Activated CD4-positive, alpha-beta T cell treated with anti-CD3 and anti-CD28 coated beads for 48 hours (primary cell): ENCODE measurements around the gene JARID2.

Experiments
- DNase-seq: peaks from one replicate; pipeline ENCODE4 v3.0.0-alpha.2; 2020

The JARID2 gene

DNA sequence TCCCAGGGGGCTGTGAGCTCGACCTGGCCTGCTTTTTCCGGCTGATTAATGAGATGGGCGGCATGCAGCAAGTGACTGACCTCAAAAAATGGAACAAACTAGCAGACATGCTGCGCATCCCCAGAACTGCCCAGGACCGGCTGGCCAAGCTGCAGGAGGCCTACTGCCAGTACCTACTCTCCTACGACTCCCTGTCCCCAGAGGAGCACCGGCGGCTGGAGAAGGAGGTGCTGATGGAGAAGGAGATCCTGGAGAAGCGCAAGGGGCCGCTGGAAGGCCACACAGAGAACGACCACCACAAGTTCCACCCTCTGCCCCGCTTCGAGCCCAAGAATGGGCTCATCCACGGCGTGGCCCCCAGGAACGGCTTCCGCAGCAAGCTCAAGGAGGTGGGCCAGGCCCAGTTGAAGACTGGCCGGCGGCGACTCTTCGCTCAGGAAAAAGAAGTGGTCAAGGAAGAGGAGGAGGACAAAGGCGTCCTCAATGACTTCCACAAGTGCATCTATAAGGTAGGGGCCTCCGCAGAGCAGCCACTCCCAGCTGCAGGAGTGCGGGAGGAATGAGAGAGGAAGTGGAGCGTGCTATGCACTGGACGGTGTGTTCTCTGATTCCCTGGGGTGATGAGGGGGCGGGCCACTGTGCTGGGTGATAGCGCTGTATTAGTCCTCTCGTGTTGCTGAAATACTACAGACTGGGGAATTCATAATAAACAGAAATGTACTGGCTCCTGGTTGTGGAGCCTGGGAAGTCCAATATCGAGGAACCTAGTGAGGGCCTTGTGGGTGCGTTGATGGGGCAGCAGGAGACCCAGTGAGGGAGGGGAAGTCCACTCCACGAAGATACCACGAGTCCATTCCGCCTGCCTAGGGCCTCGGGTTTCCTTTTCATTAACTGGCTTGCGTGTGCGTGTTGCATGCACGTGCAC, 255.3 kb downstream of the JARID2 start:
- DNase-seq = no peak

DNA sequence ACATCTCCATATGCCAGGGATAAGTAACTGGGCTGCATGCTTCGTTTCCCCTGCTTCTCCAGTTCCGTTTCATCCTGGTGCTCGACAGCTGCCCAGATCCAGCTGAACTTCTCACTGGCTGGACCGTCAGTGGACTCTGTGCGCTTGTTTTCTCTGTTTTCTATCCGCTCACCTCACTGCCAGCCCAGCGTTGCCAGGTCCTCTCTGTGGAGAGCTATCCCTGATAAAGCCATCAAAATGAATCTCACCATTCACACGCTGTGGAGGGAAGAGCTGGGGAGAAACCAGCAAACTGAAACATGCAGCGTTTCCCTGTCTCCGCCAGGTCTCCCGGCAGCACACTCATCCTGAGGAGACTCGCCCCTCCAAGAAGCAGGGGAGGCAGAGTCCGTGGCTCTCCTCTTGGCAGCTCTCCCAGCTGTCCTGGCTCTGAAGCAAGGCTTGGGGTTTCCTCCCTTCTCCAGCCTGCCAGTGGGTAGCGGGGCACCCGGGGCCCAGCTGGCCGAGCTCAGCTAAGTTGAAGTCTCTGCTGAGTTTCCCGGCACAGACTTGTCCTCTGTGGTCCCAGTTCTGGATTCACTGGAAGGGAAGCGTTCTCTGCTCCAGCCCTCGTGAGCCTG, 256.1 kb downstream of the JARID2 start:
- DNase-seq = no peak

DNA sequence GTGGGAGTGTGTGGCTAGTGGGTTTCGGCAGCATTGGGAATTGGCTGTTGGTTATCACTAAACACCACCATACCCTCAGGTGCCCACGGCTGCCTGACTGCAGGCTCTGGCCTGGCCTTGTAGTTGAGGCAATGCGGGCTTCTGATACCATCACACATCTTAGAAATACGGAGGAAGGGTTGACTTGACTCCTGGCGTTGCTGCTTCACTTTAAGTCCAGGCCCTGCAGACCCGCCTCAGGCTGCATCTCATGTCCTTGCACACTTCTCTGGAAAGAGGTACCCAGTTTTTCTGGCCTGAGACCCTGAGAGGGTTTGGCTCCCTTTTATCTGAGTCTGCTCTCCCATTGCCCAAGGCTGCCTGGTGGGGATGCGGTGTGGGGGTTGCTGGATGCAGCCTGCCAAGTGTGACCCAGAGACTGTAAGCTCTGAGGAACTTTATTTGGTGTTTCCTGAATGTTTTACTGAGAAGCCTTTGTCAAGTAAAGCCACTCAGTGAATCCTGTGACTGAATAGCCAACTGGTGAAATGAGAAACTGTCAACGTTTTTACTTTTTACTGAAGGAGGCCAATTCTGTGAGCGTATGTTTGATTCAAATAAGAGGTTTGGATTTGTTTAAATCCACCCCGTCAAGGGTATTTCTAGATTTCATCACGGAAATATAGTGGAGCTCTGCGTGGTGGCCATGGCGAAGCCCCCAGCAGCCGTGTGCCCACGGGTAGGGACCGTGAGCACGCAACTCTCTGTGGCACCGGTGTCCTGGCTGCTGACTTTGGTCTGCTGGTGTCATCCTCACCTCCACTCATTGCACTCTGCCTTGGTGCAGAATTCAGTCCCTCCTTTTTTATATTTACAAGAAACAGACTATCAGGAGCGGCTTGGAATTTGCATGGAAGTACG, 256.8 kb downstream of the JARID2 start:
- no peak for DNase-seq

DNA sequence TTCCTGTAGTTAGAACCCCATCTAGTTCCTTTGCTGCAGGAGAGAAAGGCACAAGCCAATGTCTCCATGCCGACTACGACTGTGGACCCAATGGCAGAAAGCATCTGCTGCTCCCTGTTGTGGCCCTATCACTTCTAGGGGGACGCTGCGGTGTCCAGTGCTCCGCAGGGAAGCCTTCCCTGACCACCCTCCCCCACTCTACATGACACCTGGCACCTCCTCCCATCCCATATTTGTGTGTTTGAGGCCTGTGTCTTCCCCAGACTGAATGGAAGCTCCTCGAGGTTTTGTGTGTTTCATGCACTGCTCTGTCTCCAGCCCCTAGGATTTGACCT, 257.4 kb downstream of the JARID2 start:
- DNase-seq = no peak

DNA sequence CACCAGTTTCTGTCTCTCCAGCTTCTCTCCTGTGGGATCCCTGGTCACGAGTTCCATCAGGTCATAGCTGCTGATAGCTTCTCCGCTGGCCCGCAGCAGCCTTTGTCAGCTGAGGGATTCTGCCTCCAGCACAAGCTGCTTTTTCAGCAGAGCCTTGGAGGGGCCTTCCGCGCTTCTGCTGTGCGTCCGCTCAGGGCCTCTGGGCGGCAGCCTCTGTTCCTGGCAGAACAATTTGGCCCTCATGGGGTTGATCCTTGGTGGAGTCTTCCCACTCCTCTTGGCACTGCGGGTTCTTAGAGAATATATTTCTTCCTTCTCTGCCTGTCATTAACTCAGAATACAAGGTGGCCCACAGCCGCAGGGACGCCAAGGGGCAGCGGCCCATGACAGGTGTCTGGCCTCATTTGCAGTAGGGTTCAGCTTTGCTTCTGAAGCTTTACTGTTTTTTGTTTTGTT, 258.2 kb downstream of the JARID2 start:
- DNase-seq = no peak

DNA sequence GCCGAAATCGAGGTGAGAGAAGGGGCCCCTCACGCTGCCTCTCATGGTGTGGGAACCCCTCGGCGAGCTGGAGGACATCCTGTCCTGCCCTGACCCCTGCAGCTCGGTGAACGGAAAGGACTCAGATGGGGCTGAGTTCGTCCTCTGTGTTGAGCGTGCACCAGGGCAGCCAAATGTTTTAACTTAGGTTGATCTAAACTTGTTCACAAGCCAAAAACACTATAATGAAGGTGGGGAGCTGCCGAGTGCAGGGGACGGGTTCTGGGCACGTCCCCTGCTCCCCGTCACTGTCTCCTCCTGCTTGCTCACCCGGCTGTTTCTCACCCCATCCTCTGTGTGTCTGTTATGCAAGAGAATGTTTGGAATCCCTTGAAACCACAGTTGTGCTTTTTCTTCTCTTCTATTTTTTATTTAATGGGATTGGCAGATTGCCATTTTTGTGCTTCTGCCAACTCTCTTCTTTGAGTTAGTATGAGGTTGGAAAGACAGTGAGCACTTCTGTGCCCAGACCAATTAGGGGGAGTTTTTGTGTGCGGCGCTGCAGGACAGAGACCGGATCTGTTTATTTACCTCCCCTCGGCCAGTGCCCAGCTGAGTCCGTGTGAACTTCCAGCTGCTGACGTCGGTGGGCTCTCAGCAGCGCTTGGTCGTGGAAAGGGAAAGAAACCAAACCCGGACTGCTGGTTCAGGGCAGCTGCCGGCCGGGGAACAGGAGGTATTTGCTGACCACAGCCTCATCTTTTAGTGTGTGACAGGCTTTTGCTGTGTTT, 258.9 kb downstream of the JARID2 start:
- DNase-seq = no peak

DNA sequence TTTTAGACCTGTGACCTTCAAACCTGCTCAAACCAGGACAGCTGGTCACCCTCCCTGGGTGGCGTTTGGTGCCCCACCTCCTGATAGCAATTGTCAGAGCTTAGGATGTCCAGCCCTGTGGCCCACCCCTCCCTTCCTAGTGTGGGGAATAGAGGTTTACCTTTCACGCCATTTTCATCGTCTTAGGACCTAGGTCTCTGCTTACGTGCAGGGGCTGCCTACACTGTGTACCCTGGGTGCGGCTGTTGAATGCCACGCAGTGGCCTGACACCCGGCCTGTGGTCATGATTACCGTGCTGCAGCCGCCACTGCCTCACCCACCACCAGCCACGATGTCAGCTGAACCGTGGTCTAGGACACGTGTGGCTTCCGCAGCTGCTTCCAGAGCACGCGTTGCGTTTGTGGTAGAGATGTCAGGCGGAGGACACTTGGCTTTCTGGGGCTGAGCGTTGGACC, 259.6 kb downstream of the JARID2 start:
- no peak for DNase-seq

DNA sequence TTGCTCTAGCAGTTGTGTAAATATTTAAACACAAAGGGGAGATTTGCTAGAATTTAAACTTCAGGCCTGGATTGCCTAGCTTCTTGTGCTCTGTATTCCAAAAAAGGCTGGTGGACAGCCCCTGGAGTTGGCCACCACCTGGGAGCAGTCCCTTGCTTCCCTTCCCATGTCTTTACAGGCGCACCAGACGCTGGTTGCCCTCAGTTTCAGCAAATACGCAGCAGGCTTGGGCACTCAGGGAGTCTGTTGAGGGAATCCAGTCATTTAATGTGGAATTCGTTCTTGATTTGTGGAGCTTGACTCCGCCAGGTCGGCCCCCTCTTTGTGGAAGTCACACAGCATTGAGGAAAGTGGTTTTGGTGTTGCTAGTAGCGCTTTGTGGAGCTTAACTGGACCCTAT, 260.2 kb downstream of the JARID2 start:
- DNase-seq = no peak

DNA sequence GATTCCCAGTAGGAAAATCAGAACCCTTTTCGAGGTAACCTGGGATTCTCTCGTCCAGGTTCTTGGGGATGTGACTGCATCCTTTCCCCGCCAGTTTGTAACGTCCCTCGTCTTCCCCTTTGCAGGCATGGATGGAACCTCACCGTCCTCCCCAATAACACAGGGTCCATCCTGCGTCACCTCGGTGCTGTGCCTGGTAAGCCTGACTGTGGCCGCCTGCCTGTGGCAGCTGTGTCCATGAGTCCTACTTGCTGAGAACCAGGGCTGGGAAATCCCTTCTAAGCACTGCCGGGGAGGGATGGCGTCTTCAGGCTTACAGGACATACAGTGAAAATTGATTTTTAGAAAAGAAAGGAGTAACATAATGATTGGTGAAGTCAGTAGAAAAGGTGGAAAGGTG, 261.4 kb downstream of the JARID2 start:
- no peak for DNase-seq

DNA sequence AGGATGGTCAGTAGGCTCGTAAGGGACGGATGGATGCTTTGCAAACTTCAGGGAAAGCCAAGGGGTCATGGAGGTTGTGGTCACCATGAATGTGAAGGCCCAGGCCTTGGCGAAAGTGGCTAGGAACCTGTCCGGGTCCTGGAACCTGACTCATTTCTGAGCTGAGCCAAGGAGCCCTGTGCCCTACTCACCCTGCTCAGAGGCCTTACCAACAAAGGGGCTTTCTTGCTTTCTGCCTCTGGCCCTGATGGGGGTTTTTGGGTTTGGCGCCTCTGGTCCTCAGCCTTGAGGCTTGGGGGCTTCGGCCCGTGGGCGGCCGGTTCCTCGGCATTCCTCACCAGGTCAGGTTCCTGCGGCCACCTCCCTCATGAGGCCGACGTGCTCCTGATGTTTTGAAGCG, 261.9 kb downstream of the JARID2 start:
- DNase-seq = no peak

DNA sequence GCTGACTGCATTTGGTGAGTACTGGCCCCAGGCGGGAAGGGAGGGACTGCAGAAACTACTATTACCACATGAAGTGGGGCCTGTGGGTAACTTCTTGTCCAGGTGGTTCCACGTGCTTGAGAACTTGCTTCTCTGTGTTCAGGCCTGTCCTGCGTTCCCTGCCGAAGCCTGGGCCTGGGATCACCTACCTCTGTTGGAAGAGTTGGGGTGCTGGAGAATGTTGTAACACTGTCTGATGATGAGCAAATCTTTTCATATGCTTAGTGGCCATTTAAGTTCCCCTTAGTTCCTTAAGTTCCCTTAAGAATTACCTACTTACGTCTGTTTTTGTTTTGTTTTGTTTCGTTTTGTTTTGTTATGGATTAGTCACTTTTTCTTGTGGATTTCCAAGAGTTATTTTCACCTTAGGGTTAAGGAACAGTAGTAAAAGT, 262.6 kb downstream of the JARID2 start:
- no peak for DNase-seq

DNA sequence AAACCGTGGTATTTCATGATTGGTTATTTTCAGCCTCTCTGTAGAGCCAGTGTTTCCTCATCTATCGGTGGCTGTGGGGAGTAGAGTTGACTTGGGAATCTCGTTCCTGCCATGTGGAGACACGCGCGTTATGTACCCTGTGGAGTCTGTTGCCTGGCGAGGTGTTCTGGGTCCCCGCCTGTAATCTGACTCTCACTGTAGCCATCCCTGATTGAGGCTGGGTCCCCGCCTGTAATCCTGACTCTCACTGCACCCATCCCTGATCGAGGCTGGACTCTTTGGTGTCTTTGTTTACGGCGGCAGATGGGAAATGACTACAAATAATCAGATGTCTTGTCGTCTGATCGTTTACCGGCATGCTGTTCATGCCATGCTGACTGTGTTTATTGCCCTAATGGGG, 263.1 kb downstream of the JARID2 start:
- no peak for DNase-seq

DNA sequence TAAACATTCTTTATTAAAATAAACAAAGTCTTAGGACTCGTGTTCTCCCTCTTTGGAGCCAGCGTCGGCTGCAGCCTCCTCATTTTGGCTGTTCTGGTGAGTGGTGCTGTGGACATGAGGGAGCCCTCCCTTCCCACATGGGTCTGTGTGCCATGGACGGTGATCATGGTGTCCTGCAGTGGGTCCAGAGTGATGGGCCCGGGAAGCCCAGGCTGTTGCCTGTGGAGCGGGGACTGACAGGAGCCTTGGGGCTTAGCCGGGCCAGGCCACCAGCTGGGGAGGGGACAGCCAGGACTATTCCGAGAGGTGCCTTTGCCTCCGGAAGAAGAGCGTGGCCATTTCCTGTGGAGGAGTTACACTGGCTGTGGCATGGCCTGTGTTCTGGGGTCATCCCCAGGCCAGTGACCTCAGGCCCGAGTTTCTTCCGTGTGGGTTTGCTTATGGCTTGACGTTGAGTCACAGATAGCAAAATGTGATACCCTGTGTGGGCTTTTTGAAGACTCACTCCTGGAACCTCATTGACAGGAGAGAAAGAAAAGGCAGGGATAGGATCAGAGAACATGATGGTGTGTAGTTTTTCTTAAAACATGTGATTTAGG, 263.6 kb downstream of the JARID2 start:
- no peak for DNase-seq

DNA sequence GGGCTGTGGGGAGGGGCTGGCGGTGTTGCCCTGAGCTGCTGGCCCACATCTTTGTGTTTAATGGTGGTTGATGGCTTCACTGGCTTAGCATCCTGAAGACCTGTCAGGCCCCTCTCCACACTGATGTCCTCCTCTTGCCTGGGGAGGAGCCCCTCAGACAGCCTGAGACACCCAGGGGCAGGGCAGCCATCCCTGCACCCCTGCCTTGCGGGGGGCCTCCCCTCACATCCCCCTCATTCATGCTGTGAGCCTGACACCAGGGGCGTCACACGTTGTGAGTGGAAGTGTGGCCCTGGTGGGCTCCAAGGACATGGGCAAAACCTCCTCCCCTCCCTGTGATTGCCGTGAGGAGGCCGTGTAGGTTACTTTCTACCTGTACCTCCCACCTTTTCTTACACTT, 264.3 kb downstream of the JARID2 start:
- no peak for DNase-seq

DNA sequence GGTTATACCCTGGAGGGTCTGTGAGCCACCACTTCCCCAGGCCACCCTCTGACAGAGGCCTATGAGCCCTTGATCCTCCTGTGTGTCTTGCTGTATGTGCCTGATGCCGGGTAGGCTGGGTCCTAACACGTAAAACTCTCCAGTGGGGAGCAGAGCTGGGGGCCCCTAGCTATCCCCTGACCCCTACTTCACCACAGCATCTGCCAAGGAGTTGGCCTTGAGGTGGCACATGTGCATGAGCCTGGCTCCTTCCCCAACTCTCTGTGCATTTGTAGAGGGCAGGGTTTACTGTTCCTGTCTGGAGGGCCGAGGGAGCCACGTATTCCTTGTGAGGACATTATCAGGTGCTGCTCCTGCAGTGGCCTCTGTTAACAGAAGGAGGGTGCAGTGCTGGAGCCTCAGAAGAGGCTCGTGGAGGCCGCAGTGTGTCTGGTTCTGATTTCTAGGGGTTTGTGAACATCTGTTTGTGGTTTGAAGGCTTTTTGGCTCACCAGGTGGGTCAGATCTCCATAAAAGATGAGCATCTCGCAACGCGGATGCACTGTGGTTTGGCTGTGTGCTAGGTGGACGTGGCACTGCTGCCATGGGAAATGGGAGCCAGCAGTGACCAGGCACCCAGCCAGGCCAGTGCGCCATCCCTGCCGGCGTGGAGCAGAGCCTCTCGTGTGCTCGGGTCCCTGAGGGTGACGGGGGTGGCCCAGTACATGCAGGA, 264.8 kb downstream of the JARID2 start:
- no peak for DNase-seq

DNA sequence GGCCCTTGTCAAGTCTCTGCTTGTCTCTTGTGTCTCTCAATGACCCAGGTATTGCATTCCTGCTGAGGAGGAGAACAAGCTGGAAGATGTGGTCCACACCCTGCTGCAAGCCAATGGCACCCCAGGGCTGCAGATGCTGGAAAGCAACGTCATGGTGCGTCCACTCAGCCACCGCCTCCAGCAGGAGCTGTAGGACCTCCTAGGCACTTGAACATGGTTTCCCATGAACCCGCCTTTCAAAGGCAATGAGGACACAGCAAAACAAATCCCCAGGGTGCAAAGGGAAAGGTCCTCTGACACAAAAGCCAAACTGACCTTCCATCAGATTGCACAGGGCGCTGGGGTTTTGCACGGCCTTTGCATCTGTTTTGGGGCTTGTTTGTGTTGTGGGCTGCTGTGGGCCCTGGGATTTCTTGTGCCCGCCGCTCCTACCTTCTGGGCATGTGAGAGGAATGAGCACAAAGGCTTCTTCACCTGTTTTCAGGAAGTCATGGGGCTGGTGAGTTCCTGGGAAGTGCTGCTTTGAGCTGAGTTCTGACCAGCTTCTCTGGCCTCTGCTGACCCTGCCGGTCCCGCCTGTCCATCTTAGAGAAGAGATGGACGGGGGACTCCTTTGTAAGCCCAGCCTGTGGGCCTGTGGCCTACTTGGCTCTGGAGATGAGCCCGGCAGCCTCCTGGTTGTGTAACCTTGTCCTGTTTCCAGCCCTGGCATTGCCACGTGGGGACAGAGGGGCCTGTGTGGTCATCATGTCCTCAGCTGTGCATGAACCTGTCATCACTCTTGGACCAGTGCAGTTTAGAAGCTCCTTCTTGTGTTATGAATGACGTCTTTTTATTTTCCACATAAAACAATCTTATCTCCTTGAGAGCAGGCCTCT, 265.6 kb downstream of the JARID2 start:
- DNase-seq = no peak

DNA sequence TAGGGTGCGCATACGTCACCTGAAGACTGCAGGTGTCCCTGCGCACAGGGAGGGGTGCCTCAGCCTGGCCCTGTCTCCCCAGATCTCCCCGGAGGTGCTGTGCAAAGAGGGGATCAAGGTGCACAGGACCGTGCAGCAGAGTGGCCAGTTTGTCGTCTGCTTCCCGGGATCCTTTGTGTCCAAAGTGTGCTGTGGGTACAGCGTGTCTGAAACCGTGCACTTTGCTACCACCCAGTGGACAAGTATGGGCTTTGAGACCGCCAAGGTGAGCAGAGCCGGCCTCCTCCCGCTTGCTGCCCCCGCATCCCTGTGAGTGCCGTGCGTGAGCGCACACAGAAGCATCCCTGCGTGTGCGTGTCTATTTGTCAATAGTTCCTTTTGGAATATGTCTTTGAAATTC, 266.3 kb downstream of the JARID2 start:
- DNase-seq = no peak

DNA sequence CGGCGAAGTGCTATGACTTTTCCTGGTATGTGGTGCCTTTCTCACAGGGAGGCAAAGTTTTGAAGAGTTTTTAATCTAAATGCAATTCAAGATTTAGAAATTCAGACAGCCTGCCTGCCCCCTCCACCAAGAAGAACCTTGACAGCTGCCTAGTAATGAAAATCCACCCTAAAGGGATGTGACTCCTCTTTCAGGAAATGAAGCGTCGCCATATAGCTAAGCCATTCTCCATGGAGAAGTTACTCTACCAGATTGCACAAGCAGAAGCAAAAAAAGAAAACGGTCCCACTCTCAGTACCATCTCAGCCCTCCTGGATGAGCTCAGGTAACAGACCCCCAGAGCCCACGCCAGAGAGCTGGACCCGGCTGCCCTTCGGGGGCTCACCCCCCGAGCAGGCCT, 266.9 kb downstream of the JARID2 start:
- no peak for DNase-seq

DNA sequence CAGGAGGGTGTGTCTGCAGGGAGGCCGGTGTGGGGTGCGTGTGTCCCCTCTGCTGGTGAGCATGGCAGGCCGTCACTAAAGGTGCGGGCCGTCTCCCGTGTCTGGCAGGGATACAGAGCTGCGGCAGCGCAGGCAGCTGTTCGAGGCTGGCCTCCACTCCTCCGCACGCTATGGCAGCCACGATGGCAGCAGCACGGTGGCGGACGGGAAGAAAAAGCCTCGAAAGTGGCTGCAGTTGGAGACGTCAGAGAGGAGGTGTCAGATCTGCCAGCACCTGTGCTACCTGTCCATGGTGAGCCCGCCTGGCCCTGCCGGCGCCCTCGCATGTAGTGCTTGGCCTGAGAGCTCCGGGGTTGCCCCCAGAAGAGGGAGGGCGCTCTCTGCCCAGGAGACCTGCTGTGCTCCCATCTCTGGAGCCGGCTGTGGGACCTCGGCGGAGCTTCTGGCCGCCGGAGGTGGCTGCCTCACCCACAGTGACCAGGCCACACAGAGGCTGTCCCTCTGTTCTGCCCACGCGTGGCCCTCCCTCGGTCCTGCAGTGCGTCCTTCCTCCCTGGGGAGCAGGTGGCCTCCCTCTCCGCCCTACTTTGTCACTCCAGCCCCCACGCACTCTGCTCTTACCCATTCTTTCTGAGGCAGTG, 267.4 kb downstream of the JARID2 start:
- no peak for DNase-seq
